Fibroblast of skin of right quadriceps (primary cell): ENCODE results near the gene AMBRA1.

ENCODE experiments used
- DNase-seq: peaks from one replicate; pipeline ENCODE4 v3.0.0-alpha.2; 2013

The AMBRA1 gene

DNA sequence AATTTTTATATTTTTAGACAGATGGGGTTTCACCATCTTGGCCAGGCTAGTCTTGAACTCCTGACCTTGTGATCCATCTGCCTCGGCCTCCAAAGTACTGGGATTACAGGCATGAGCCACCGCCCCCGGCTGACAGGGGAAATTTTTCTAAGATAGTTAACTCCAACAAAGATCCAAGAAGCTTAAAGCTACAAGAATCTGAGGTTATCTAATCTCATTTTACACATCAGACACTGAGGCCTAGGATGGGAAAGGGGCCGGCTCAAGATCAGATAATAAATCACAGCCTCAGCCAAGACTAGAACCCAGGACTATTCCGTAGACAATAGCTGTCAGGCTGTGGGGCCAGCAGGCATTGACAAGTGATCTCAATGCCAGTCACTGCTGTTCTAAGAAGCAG lies 94.0 kb downstream of the AMBRA1 start:
- no peak for DNase-seq

DNA sequence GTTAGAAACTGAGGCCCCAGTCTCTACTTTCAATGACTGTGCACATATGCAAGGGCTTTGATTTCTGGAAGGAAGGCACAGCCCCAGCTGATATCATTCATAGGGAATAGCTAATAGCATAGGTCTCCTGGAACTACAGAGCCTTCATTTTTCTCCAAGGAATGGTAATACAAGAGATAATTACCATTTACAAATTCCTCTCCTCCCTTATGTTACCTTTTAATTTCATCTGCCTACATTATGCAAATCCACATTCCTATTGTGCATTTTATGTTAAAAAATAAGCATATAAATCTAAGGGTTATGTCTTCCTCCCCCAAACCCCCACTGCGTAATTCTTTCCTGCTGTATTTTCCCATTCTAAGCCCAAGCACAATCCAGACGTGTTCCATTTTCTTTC lies 94.9 kb downstream of the AMBRA1 start:
- DNase-seq, result no peak

DNA sequence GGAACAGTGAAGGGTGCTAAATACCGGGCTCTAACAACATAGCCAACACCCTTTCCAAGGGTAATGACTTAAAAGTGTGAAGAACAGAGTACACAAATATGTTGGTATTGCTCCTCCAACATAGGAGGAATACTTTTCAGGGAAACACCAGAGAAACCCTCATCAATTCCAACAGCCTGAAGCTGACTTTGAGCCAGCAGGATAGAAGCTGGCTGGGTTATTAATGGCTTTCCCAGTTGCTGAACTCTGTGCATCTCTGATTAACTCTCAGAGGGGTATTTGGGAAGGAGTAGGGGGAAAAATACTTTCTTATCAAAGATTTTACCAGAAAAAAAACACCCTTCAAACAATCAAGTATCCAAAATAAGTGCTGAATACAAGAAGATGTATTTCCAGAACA lies 95.6 kb downstream of the AMBRA1 start:
- DNase-seq, result no peak

DNA sequence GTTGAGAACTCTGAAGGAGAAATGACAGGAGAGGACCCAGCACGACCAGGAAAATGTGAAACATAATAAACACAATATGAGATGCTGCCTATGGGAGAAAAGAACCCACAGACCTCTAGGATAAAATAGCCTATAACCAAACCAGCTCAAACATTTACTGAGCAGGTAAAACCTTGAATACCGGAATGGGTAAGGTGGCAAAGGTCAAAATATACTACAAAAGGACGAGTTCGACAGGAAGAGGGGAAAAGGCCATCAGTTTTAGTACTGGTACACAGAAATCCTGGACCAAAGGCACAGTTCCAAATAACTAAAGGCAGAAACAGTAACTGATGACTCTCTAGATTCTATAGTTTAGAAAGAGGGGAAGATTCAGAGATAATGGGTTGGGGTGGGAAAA lies 96.3 kb downstream of the AMBRA1 start:
- no peak for DNase-seq

DNA sequence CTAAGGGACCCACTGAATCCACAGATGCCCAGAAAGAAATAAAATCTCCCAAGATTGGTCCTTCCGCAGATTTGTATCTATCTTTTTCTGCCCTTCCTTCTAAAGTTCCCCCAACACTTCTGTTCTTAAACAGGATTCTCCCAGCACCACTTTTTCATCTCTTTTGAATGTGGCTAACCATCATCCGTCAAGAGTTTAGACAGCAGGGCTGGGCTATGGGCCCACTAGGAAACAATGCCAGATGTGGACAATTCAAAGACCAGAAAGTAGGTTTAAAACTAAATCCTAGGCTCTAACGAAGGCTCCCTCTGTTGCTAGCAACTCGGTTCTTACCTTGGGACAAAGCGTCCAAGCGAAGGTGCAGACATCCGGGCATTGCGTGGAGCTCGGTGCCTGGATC lies 100.0 kb downstream of the AMBRA1 start:
- peak; percentile 13 for DNase-seq

DNA sequence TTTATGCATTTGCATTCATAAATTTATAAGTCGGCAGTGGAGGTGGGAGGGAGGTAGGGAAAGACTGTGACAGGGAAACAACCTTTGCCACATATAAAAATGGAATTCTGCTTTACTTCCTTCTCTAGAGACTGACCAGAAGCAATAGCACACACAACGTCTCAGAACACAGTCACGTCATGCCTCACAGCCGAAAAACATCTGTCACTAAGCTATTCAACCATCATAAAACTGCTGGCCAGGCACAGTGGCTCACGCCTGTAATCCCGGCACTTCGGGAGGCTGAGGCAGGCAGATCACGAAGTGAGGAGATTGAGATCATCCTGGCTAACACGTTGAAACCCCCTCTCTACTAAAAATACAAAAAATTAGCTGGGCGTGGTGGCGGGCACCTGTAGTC lies 101.3 kb downstream of the AMBRA1 start:
- DNase-seq, result peak; percentile 15

DNA sequence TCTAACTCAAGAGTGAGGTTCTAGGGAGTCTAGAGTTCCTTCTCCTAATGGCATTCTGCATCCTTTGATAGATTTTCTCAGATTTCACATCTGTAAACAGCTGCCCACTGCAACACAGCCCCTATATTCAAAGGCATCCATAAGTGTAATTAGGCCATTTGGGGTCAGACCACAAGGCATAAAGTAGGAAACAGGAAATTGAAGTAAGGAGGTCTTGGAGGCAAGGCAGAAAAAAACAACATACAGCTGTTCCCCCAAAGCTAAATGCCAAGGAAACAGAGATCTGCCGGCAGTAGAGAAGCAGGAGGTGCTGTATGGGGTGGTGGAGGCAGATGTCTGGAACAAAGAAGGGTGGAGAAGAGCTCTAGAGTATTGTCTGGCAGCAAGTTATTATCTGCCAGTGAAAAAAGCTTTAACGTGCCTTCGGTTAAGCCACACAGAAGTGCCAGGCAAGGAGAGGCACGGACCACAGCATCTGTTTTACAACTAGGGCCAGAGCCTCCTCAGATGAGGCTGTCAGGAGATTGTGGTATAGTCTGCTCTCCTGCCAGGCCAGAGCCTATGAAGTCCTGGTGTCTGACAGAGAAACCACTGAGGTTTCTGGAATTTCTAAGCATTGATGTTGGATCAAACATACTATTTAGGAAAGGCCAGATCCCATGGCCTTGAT lies 102.0 kb downstream of the AMBRA1 start:
- no peak for DNase-seq

DNA sequence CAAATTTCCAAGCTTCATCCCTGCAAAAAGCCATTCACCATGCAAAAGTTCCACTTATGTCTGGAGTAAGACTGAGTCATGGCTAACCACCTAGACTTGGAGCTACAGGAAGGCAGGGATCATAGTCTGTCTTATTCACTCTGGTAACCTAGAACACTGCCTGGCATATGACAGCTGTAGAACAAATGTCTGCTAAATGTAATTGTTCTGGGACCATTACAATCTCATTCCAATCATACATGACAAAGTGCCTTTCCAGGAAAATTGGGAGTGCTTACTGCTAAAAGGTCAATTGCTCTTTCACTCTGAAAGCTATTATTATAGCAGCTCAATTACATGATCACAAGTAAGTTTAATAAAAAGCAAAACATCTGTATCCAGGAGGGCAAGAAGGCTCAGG lies 103.2 kb downstream of the AMBRA1 start:
- DNase-seq, result peak; percentile 21

DNA sequence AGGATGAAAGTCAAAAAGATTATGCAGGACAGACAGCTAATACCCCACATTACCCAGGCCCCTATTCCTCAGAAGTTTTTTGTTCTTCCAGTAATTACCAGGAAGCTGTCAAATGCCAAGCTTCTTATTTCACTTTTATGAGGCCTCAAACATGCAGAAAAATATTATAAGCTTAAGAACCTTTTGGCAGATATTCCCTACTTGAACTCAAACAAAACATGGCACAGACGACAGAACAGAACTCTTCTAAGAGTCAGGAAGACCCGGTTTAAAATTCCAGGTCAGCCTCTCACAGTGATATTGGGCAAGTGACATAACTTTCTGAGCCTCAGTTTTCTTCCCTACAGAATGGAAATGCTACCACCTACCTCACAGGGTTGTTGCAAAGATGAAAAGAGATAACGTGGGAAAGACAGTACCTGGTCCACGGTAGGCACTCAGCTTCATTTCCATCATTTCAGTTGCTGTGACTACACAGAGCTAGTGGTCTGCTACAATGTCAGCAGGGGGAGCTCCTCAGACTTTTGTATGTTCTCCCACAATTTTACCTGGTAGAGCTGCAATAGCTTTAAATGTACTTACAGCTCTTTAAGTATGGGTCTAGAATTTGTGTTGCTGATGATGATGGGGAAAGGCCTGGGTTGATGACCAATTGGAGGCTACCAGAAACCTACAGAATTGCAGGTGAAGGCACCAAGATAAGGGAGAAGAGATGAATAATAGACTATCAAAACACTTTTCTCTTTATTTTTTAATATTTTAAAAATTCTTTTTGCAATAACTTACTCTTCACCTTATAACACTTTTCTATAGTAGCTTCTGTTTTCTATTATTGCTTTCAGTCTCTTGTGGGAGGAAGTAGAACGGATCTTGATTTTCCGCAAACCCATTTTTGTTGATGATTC lies 103.9 kb downstream of the AMBRA1 start:
- DNase-seq, result peak; percentile 54

DNA sequence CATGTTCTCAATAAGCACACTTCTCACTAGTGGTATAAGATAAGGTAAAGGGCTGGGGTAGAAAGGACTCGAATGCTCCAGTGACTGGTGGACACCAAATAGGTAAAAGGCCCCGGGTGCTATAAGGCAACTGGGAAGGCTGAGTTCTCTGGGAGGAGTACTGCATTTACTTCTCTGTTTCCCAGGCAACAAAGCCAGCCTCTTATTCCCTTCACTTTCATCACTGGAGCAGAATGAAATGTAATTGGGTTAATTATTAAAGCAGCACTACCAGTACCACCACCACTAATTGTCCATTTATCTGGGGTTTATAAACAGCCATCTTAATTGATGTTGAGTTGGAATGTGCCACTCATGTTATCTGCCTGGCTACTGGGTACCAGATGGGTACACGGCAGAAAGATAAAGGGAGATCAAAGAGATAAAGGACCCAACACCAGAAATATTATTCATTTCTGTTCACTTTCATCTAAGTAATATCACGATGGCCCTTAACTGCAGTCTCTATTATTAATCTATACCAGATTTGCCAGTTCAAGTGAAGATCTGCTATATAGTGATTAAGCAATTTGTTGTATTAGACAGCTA lies 107.9 kb downstream of the AMBRA1 start:
- no peak for DNase-seq

DNA sequence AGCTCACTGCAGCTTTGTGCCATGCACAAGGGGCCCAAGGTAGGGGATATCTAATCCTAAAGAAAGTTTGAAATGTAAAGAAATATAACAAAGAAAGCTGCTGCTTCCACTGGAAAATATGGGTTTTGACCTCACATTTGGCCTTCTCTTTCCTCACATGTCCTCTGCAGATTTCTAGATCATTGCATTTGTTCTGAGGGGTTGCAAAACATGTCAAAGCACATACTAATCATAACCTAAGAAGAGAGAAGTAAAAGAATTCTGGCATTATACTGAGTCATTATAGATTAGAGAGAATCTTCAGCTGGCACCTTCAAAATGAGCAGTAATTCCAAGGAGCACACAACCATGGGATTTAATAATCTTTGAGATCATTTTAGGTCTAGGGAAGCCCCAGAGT lies 109.7 kb downstream of the AMBRA1 start:
- no peak for DNase-seq

DNA sequence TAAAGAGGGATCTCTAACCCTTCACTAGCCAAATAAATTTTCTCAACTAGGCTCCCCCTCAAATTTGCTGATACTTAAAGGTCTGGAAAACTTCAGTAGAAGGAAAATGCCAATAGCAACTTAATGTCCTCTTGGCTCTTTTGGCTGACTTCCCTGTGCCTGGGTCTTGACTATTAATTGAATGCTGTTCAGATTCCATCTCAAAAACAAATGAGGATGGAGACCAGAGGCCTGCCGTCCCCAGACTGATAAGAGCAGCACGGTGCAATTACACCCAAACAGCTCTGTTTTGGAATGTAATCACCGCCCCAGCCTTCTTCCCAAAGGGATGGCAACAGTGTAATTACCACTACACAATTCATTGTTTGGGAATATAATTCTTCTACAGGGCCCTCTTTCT lies 112.9 kb downstream of the AMBRA1 start:
- DNase-seq, result no peak

DNA sequence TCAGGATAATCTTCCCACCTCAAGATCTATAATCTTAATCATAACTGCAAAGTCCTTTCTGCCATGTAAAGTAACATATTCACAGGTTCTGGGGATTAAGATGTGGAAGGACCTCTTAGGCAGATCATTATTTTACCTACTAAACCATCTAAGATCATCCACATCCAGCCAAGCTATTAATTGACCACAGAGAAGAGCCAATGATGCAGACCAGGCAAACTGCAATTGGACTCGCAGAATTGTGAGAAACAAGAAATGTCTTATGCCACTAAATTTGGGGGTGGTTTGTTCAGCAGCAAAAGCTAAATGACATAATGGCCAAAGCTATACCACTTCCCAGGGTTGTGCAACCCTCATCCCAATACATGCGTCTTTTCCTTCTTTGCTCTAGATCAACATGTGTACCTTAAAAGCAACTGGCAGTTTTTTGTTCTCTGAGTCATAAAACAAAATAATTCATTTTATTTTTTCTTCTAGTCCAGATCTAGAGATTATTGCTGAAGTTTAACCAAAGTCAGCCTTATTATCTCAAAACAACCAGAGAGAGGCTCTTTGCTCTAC lies 113.6 kb downstream of the AMBRA1 start:
- DNase-seq, result no peak

DNA sequence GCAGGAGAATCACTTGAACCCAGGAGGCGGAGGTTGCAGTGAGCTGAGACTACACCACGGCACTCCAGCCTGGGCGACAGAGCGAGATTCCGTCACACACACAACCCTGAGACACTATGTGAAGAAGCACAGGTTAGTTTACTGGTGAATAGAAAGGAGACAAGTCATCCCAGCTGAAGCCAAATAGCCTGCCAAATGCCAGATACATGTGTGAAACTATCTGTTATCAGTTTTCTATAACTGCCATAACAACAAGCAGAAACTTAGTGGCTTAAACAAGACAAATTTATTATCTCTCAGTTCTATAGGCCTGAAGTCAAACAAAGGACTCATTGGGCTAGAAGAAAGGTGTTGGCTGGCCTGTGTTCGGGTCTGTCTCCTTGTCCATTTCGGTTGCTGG lies 114.2 kb downstream of the AMBRA1 start:
- DNase-seq, result no peak

DNA sequence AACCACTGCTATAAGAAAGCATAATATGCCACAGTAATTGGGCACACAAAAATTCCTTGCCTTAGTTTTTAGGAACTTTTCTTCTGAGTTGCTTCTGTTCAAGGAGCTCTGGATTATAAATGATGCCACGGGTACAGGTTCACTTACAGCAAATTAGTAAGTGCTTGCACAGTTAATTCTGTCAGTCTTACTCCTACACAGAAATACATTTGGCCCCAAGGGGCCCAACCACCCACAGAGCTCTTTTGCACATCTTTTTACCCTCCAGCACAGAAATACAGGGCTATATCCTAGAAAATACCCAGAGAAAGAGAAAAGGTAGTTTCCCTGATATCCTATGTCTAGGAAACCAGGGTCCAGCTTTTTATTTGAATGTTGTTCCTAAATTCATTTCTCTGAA lies 115.6 kb downstream of the AMBRA1 start:
- DNase-seq, result no peak

DNA sequence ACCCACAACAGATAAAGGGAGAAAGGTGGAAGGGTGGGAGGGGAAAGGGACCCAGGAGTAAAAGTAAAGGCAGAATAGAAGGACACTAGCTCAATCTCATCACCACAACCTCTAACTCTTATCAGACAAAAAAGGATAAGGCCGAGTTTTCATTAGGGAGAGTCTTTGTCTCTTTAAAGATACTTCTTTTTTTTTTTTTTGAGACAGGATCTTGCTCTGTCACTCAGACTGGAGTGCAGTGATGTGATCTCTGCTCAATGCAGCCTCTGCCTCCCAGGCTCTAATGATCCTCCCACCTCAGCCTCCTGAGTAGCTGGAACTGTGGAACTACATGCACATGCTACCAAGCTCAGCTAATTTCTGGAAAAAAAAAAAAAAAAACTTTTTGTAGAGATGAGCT lies 116.7 kb downstream of the AMBRA1 start:
- no peak for DNase-seq

DNA sequence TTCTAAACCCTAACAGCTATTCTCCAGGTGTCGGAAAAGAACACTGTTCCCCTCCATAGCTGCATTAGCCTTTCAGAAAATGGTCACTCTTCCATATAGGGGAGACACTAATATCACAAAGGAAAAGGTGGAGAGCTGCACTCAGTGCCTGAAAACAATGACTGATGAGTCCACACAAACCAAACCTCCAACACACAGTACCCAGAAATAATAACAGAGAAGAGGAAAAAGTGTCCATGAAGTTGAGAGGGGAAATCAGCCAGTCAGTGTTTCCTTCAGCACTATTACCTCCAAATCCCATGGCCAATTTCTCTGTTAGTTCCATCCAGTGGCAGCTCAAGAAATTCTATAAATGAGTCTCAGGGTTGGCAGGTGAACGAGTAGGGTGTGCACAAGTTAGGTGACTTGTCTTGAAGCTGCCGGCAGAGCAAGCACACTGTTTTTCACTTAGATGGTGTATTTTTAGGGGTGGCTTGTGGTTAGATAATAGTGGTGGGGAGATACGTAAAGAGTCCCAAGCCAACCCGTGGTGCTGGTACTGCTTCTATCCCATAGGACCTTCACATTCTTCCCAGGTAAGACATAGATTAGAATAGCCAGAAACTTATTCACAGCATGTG lies 117.8 kb downstream of the AMBRA1 start:
- DNase-seq, result no peak

DNA sequence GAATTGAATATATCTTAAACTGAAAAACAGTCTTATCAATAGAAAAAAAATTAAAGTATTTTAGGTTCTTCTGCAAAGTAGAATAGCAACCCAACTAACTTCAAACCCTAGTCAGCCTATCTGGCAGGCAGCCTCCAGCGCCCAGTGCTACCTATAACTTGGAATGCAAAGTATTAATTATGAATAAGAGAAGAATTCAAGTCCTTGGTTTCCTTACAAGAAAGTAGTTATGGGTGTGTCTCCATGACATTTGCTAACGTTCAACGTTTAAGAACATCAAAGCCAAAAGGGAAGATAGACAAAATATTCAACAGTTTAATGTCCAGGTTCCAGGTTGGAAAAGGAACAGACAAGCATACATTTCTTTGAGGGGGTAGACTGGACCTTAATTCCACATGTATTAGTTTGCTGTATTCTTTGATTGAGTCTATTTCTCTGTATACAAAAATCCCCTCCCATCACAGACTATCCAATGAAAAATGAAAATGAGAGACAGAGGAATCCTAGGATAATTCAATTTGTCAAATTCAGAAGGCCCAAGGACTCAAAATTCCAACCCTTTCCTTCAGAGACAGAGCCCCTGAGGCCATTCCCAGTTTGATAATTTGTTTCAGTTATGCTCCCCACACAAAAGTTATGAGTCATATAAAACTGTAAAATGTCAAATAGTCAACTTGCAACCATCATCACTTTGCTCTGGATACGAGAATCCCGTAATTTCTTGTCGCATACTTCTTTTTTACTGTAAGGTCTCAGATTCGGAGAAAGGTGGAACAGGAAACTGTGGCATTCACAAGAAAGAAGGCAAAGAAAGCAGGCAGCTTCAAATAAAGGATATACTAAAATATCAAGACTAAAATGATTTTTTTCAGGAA lies 118.5 kb downstream of the AMBRA1 start:
- DNase-seq, result no peak

DNA sequence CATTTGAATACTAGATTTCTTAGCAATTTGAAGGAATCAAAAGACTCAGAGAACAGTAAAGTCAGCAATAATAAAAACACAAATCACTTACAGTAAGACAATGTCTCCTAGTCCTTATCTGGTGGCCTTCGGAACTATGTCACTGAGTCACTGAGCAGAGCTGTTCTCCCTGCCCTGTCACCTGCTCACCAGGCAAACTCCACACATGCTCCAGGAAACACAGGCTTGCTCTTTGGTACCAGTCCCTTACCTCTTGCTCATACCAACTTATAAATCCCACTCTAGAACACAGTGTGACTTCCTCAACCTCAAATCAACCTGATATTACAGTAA lies 121.2 kb downstream of the AMBRA1 start:
- DNase-seq, result no peak

DNA sequence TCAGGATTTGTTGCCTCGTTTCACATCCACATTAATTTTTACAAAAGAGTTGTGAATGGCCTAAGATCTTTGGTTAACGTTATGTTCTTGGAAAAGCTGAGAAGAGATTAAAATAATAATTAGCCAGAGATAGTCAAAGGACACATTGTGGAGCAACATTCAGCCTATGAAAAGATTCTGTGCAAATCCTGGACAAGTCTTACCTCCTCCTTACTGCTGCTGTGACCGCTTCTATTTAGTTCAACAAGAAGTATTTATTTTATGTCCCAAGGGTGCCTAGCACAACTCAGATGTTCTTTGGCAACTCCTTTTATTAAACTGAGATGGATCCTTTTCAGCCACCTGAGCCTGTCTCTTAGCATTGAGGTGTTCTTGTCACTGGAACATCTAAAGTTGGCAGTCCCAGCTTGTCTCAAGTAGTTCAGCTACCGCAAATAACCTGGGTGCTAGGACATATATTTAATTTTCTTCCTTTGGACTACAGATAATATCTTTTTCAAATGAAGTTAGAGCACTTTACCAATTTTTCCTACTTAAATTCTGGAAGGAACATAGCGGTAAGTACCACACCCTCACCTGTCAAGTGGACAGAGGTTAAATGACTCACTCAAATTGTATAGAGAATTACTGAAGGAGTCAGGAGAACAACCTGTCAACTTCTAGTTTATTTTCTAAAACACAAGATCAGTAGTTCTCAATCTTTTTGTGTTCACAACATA lies 121.7 kb downstream of the AMBRA1 start:
- DNase-seq, result no peak

DNA sequence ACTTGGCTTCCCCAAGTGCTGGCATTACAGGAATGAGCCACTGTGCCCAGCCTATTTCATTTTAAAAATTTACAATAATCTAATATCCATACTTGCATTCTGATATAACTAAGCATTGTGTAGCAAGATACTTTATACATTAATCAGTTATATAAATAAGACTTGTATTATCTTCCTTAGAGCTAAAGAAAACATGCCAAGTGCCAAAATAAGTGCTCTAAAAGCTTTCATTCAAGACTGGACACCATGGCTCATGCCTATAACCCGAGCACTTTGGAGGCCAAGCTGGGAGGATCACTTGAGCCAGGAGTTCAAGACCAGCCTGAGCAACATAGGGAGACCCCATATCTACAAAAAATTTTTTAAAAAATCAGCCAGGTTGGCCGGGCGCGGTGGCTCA lies 123.9 kb downstream of the AMBRA1 start:
- DNase-seq, result no peak

DNA sequence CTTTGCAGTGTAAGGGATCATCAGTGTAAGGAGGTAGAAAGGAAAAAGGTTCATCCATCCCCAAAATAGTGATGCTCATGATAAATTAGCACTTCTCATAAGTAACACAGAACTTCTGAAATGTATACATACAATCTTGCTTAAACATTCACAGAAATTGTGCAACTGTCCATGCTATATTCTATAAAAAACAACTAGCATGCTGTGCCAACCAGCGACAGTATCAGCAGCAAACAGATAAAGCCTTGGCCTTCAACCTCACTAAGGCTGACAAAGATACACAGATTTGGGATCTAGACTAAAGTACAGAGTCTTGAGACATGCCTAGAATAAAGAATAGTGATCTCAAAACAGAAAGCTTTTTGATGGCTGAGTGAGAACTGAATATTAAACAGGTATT lies 128.1 kb downstream of the AMBRA1 start:
- no peak for DNase-seq
